K562 (cell line): ENCODE results near the gene LDB2. TPM values are rescaled to one million over a fixed set of nuclear protein-coding genes. Genes with fewer than 3 reads are reported as not detected.

Experiments used
- ATAC-seq: fragments of 200-7000 bp; cut with Tn5 transposase; 3 replicates; pipeline ENCODE4 v1.9.1; 2020; ENCODE audit warnings: moderate library complexity
- BruUV-seq: library from RNA; stranded (reverse); fragments of 400-500 nt; replicated peaks from 2 replicates; lab custom pipeline; 2021; lab: Mats Ljungman, UMichigan
- CTCF ChIA-PET: fragments of 300-600 bp; formaldehyde crosslinking; extraction: SDS; loops from one replicate; lab custom pipeline; 2021; ENCODE audit warnings: low intra/inter-chr PET ratio; lab: Yijun Ruan, JAX
- POLR2A ChIA-PET: fragments of 300-600, 350-650 bp; sonication (Branson Sonifier 250); formaldehyde crosslinking; extraction: SDS; loops from one replicate; lab custom pipeline; 2021; ENCODE audit warnings: antibody characterized with exemption, inconsistent platforms; lab: Yijun Ruan, JAX
- DNase-seq, 4 experiments: peaks; one replicate each; pipeline versions ENCODE4 v3.0.0 to v3.0.0-alpha.2; 2011 to 2018; ENCODE audit warnings: low spot score in 3 of 4, mixed read lengths in 3 of 4; ENCODE audit errors: extremely low read depth in 1 of 4
- FAIRE-seq: peaks from 2 replicates; lab custom pipeline; 2011; peaks lifted over from hg19 to GRCh38; lab: Jason Lieb, UNC
- H2AFZ ChIP-seq: 2 replicates; pipeline ENCODE4 v1.6.0; 2011; ENCODE audit warnings: low read depth, low read length, control low read depth, inconsistent platforms
- H3K27ac ChIP-seq: fragments of 200-600 bp; 3 replicates; pipeline ENCODE4 v1.8.0; 2011; ENCODE audit warnings: low read depth, mild to moderate bottlenecking, control low read depth, inconsistent platforms, low read length, moderate library complexity, mixed read lengths; ENCODE audit errors: extremely low read depth
- H3K27me3 ChIP-seq, 2 experiments: fragments of 300-600 bp in 1 of 2; 2 replicates in 1 of 2; 3 replicates in 1 of 2; pipeline versions ENCODE4 v1.6.0 to v1.8.0; 2011; ENCODE audit warnings: inconsistent platforms in 2 of 2, low read length in 2 of 2, mild to moderate bottlenecking in 1 of 2, mixed read lengths in 1 of 2, moderate library complexity in 1 of 2; ENCODE audit not compliant: control insufficient read depth in 2 of 2, insufficient read depth in 2 of 2
- H3K36me3 ChIP-seq: fragments of 300-600 bp; 3 replicates; pipeline ENCODE4 v1.8.0; 2011; ENCODE audit warnings: mild to moderate bottlenecking, low read length, inconsistent platforms; ENCODE audit not compliant: control insufficient read depth, insufficient read depth
- H3K4me1 ChIP-seq, 2 experiments: fragments of 200-600 bp in 1 of 2; replicated peaks in 1 of 2; 2 replicates in 1 of 2; 3 replicates in 1 of 2; pipeline versions ENCODE4 v1.5.1 to v1.8.0; 2011; ENCODE audit warnings: inconsistent platforms in 2 of 2, low read length in 2 of 2, mild to moderate bottlenecking in 1 of 2, mixed read lengths in 1 of 2, moderate library complexity in 1 of 2; ENCODE audit not compliant: control insufficient read depth in 2 of 2, insufficient read depth in 2 of 2
- H3K4me2 ChIP-seq: 2 replicates; pipeline ENCODE4 v1.6.1; 2011; ENCODE audit warnings: low read length, control low read depth, inconsistent platforms, mixed read lengths; ENCODE audit not compliant: insufficient read depth
- H3K4me3 ChIP-seq: fragments of 200-600 bp; sonication (generic), shearing (Covaris generic); 2 replicates; pipeline ENCODE4 v1.5.1; 2016; ENCODE audit warnings: control low read depth, inconsistent platforms
- H3K79me2 ChIP-seq: fragments of 200-600 bp; 3 replicates; pipeline ENCODE4 v1.8.0; 2011; ENCODE audit warnings: low read length, inconsistent platforms; ENCODE audit not compliant: control insufficient read depth, insufficient read depth
- H3K9ac ChIP-seq, 2 experiments: 2 replicates each; pipeline versions ENCODE4 v1.6.0 to v1.6.1; 2011; ENCODE audit warnings: low read depth in 2 of 2, low read length in 2 of 2, control low read depth in 1 of 2, inconsistent platforms in 1 of 2, mild to moderate bottlenecking in 1 of 2, mixed read lengths in 1 of 2; ENCODE audit not compliant: insufficient read depth in 1 of 2
- H3K9me1 ChIP-seq: one replicate; pipeline ENCODE4 v1.6.0; 2011; ENCODE audit warnings: inconsistent platforms, mild to moderate bottlenecking, low read length, moderate library complexity; ENCODE audit not compliant: control insufficient read depth, insufficient read depth
- H3K9me3 ChIP-seq: replicated peaks from 2 replicates; pipeline ENCODE4 v1.5.1; 2011; ENCODE audit warnings: low read depth, low read length, inconsistent platforms; ENCODE audit not compliant: control insufficient read depth, insufficient read depth
- H4K20me1 ChIP-seq: replicated peaks from 2 replicates; pipeline ENCODE4 v1.6.1; 2011; ENCODE audit warnings: low read length, inconsistent platforms, mixed read lengths; ENCODE audit not compliant: control insufficient read depth, insufficient read depth
- BRCA1 ChIP-seq, 2 experiments: fragments of 450-650 bp in 1 of 2; sonication (generic) in 1 of 2; formaldehyde crosslinking in 1 of 2; IDR thresholded peaks; 2 replicates each; pipeline versions ENCODE4 v1.5.0 to v1.6.1; 2017 to 2020; ENCODE audit warnings: mild to moderate bottlenecking in 1 of 2, missing genetic modification reagents in 1 of 2
- CBX8 ChIP-seq: fragments of 200-600 bp; sonication (generic); IDR thresholded peaks from 2 replicates; pipeline ENCODE4 v1.6.1; 2012; ENCODE audit warnings: borderline replicate concordance, mixed run types, low read depth, mild to moderate bottlenecking, moderate library complexity, mixed read lengths, low read length, control low read depth, inconsistent platforms; ENCODE audit not compliant: poor library complexity, severe bottlenecking; ENCODE audit errors: extremely low read depth
- DNMT1 ChIP-seq: fragments of 450-650 bp; IDR thresholded peaks from 2 replicates; pipeline ENCODE4 v1.6.1; 2016; ENCODE audit warnings: antibody characterized with exemption, mild to moderate bottlenecking
- GATA2 ChIP-seq: sonication (generic); formaldehyde crosslinking; IDR thresholded peaks from 2 replicates; pipeline ENCODE4 v1.4.0; 2020; ENCODE audit warnings: mild to moderate bottlenecking, missing genetic modification reagents
- KLF1 ChIP-seq: fragments of 450-650 bp; IDR thresholded peaks from 2 replicates; pipeline ENCODE4 v1.6.1; 2016; ENCODE audit warnings: missing genetic modification characterization, missing compliant biosample characterization
- KLF16 ChIP-seq: IDR thresholded peaks from 2 replicates; pipeline ENCODE4 v1.6.1; 2016; ENCODE audit warnings: antibody characterized with exemption
- LEF1 ChIP-seq: fragments of 450-650 bp; IDR thresholded peaks from 2 replicates; pipeline ENCODE4 v1.6.1; 2016; ENCODE audit warnings: mild to moderate bottlenecking
- RCOR1 ChIP-seq, 2 experiments: IDR thresholded peaks; 2 replicates each; pipeline ENCODE4 v1.6.1; 2012; ENCODE audit warnings: low read depth in 2 of 2, low read length in 2 of 2, borderline replicate concordance in 1 of 2, improper control_type of control experiment in 1 of 2
- SETDB1 ChIP-seq: IDR thresholded peaks from one replicate; pipeline ENCODE4 v1.6.1; 2012; ENCODE audit warnings: low read length, control low read depth, inconsistent platforms
- THAP7 ChIP-seq: fragments of 250-450 bp; sonication (Bioruptor Pico); IDR thresholded peaks from 2 replicates; pipeline ENCODE4 v1.5.0; 2021
- ZHX1 ChIP-seq: fragments of 150-350 bp; conservative IDR thresholded peaks from 2 replicates; pipeline ENCODE4 v1.6.1; 2014; ENCODE audit warnings: low read length
- ZNF124 ChIP-seq: sonication (generic); formaldehyde crosslinking; IDR thresholded peaks from 2 replicates; pipeline ENCODE4 v1.8.1; 2022; ENCODE audit warnings: missing genetic modification reagents
- ZNF165 ChIP-seq: fragments of 250-450 bp; sonication (Bioruptor Pico); IDR thresholded peaks from 2 replicates; pipeline ENCODE4 v1.4.0; 2020; ENCODE audit warnings: borderline replicate concordance
- WGBS: fragments of 100-300 bp; shearing (Covaris generic); methylation state at CpG from one replicate; pipeline ENCODE4 v1.1.6; 2016; ENCODE audit warnings: low coverage, mixed read lengths; ENCODE audit not compliant: insufficient coverage; ENCODE audit errors: missing lambda C conversion rate; 5-methylcytosine and 5-hydroxymethylcytosine counted together
- in situ Hi-C: fragments of 300-500 bp; cut with MboI; formaldehyde crosslinking; loops from 4 replicates; pipeline ENCODE4 v1.15.0; 2018; ENCODE audit warnings: inconsistent platforms, mixed read lengths
- intact Hi-C: fragments of 100-400 bp; cut with micrococcal nuclease; formaldehyde crosslinking; loops from 2 replicates; pipeline ENCODE4 v1.14.2; 2022
- polyA plus RNA-seq, 8 experiments: library from polyadenylated mRNA; depleted of rRNA in 4 of 8; stranded (reverse) in 5 of 8; unstranded in 3 of 8; fragments of >200 nt; fragmentation: Nextera tagmentation in 2 of 8; fragmentation: Illumina TruSeq in 1 of 8; extraction: Ambion mirVana in 2 of 8; extraction: Trizol in 1 of 8; gene quantifications; 2 replicates each; pipeline versions ENCODE4 v1.2.1 to v1.2.3, GENCODE V29; 2011 to 2014; ENCODE audit warnings: inconsistent platforms in 1 of 8, missing spikeins in 1 of 8
- total RNA-seq, 7 experiments: library from RNA; depleted of rRNA in 6 of 7; stranded (reverse); fragments of >200 nt in 6 of 7; fragmentation: Illumina TruSeq in 2 of 7; extraction: Trizol in 2 of 7; gene quantifications; 2 replicates each; pipeline versions ENCODE4 v1.2.1 to v1.2.3, GENCODE V29; 2011 to 2021; ENCODE audit warnings: low replicate concordance in 1 of 7

The LDB2 gene
- total and polyA plus RNA-seq, 9 of the 15 experiments (the other 6 are each of a cell fraction or from before 2014, with no cell fraction given): 0.10 to 0.20 TPM; not detected in 7

- Histone ChIP-seq H3K27ac (no peak overlapping the region), H3K9me1 (no peaks in the 10 kb centered on the region), H3K9me3 (no peaks in the 10 kb centered on the region), H4K20me1 (no peaks in the 10 kb centered on the region), H3K9ac (no peak overlapping the region), H3K4me3 (no peak overlapping the region), H3K4me1 (no peaks in the 10 kb centered on the region), H2AFZ (no peak overlapping the region), H3K36me3 (no peaks in the 10 kb centered on the region)
- FAIRE-seq (no peak), ATAC-seq (no peak)
- in situ Hi-C loops (no loop called here), intact Hi-C loops (no loop called here)
- POLR2A ChIA-PET: no interaction called here
- 0% methylated on average over 2 of the region's 2 CpGs for WGBS
- BruUV-seq: no TSS peak
- TF ChIP-seq RCOR1 (IDR thresholded peaks at IDR 0.05; ENCODE audit: borderline replicate concordance in 1 of 2, low read depth in 2 of 2, low read length in 2 of 2) (no peak), ZNF124 (CRISPR knock-in tag) (no peak), LEF1 (no peak), DNMT1 (no peak), KLF16 (no peak), BRCA1 (IDR thresholded peaks at IDR 0.05) (no peak), BRCA1 (CRISPR knock-in tag; IDR thresholded peaks at IDR 0.05) (no peak), ZNF165 (no peak), GATA2 (CRISPR knock-in tag) (no peak), THAP7 (CRISPR knock-in tag) (no peak), CBX8 (no peak), SETDB1 (no peak), KLF1 (tag) (no peak), ZHX1 (no peak)
- TF ChIP-seq, all 486 proteins: peak for 0
- no peak overlapping the region for H3K4me2 ChIP-seq
- no peak for DNase-seq
- CTCF ChIA-PET: no interaction called here
- H3K27me3 ChIP-seq: no peaks in the 10 kb centered on the region; a peak in 1 of 5 replicates
- H3K79me2 ChIP-seq: no peaks in the 10 kb centered on the region
Observed at GRCh38 chr4:16834814-16835213, 63.6 kb downstream of the LDB2 start.
